ELF-1 (cell line): ENCODE results near the gene IGFL2.
"Not testable (repeated sequence)": the region's sequence is repeated elsewhere in the genome, so short reads cannot be mapped to it uniquely, and the experiment has no call there.

Source experiments
- DNase-seq: peaks from one replicate; pipeline ENCODE4 v3.0.0-alpha.2; 2016; ENCODE audit warnings: low read depth, low spot score

IGFL2 gene

GRCh38 chr19:46189971-46190888 is 42.2 kb downstream of the IGFL2 start:
- DNase-seq: no peak

- DNase-seq: no peak
Observed at GRCh38 chr19:46191356-46191755, 43.3 kb downstream of the IGFL2 start.

GRCh38 chr19:46191972-46192371 is 43.9 kb downstream of the IGFL2 start:
- no peak for DNase-seq

GRCh38 chr19:46192626-46192991 is 44.6 kb downstream of the IGFL2 start:
- DNase-seq: not testable (repeated sequence)

GRCh38 chr19:46192992-46193650 is 45.1 kb downstream of the IGFL2 start:
- DNase-seq: no peak

GRCh38 chr19:46193678-46194077 is 45.6 kb downstream of the IGFL2 start:
- no peak for DNase-seq

- no peak for DNase-seq
Observed at GRCh38 chr19:46195104-46195503, 47.1 kb downstream of the IGFL2 start.

DNA sequence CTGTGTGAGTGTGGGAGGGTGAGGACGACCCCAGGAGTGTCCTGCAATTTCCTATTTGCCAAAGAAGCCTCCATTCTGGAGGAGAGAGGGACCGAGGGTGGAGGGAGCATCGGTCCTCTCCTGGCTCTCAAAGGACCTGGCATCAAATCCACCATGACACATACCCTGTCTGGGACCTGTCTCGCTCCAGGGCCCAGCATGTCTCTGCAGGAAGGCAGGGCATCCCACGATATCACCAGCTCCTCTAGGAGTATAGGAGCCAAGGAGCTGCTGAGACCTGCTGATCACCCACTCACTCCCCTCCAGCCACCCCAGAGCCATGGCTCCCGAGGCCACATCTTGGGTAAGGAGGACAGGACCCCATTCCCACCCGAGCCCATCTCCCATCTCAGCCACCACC is 47.9 kb downstream of the IGFL2 start:
- not testable (repeated sequence) for DNase-seq

DNA sequence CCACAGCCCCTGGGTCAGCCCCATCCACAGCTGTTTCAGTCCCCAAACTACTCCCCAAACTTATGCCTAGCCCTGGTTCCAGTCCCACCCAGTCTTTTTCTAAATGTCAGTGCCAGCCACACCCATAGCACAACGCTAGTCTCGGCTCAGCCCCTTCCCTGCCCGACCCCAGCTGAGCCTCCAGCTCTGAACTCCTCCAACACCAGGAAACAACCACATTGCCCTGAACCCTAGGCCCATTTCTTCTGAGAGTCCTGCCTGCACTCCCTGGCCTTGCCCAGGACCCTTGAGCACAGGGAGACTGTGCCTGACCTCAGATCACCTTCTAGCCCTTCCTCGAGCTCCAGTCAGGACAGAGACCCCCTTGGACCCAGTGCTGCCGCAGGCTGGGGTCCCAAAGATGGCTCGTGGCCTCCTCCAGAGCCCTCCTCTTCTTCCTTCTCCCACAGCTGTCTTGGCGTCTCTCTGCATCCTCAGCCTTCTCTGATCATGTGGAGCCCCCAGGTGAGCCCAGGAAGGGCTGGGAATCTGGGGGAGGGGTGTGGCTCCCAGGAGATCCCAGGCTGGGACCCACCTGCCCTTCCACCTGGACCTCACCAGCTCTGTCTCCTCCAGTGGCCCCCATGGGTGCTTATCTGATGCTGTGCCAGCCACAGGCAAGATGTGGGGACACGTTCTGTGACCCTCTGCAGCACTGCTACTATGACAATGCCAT is 48.5 kb downstream of the IGFL2 start:
- DNase-seq: no peak

GRCh38 chr19:46197314-46198070 is 49.5 kb downstream of the IGFL2 start:
- DNase-seq: no peak

- DNase-seq: no peak
Observed at GRCh38 chr19:46198756-46199155, 50.7 kb downstream of the IGFL2 start.

DNA sequence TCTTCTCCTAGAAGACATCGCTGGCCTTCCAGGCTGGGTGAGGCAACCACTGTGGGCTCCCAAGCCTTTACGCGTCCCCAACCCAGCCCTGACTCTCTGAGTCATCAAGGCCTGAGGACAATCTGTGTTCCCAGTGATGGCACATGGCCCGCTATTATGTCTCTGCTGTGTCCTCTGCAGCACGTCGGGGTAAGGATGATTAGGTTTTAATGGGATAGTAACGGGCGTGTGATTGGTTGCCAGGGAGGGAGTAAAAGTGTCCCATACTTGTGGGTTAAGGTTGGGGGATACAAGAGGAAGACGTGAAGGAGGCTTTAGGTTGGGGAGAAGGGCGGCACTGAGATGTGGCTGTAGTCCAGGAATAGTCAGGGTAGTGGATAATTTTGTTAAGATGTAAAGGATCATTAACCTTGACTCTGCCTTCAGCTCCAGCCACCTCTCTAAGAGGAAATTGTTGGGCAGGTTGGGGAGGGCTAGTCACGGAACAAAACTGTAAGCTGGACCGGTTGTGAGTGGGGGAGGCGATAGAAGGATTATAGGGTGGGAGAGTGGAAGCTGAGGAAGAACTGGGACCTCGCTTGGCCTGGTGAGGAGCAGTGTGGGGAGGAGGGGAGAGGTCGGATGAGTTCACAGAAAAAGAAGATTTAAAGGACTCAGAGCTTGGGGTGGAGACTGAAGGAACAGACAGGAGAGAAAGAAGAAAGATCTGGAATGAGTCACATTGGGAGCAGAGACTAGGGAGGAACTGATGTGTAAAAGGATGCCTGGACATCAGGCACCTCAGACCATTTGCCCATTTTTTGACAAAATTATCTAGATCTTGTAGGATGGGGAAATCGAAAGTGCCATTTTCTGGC is 53.6 kb downstream of the IGFL2 start:
- no peak for DNase-seq

GRCh38 chr19:46202426-46202825 is 54.4 kb downstream of the IGFL2 start:
- no peak for DNase-seq

GRCh38 chr19:46202872-46203860 is 55.1 kb downstream of the IGFL2 start:
- DNase-seq: peak; percentile 68

GRCh38 chr19:46204008-46204407 is 56.0 kb downstream of the IGFL2 start:
- no peak for DNase-seq

GRCh38 chr19:46205183-46205984 is 57.3 kb downstream of the IGFL2 start:
- no peak for DNase-seq

DNA sequence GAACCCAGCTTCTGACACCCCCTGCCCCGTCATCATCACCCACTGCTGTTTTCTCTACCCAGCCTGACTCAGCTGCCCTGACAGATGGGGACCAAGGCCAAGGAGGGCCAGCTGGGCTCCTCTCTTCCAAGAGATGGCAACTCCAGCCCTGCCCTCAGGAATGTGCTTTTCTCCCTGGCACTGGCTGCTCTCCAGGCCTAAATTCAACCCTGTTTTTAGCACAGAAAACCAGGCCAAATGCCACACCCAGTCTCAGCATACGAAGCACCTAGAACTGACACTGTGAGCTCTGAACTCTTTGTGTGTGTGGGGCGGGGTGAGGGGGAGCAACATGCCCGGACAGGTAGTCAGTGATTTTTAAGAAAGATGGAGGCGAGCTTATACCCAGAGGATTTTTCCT is 58.1 kb downstream of the IGFL2 start:
- no peak for DNase-seq

DNA sequence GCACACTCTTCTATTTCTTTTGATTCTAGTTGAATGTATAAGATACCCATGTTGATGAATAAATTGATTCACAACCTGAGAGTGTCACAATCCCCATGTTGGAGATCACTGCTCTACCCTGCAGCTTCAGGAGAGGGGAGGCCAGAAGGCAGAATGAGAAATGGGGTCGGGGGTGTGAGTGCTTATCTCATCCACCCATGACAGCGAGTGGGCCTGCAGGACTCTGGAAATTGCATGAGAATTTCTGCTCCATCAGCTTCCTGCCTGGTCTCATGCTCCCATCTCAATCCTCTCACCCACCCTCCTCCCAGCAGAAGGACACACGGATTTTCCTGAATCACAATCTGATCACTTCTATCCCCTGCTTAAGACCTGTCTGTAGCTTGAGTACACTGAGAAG is 58.6 kb downstream of the IGFL2 start:
- no peak for DNase-seq

DNA sequence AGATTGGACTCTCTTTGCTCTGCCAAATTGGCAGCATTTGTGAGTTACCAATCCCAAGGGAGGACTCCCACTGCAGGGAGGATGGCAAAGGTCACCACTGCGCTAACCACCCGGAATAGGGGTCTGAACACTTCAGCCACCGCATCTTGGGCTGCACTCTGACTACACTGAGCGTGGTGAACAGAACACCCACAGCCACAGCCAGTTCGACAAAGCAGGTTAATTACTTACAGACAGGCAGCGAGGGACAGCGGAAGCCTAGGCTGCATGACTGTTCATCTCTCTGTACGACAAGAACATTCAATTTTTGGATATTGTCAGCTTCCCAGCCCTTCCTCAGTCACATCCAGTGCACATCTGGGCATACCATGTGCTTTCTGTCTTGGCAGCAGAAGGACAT is 59.8 kb downstream of the IGFL2 start:
- not testable (repeated sequence) for DNase-seq
